Keratinocyte (primary cell): ENCODE results near the gene AOAH. TPM values are rescaled to one million over a fixed set of nuclear protein-coding genes. Genes with fewer than 3 reads are reported as not detected.

Experiments
- DNase-seq: peaks from one replicate; pipeline ENCODE4 v3.0.0-alpha.2; 2011; ENCODE audit warnings: low read depth, missing footprints, low spot score
- FAIRE-seq: peaks from 2 replicates; lab custom pipeline; 2011; peaks lifted over from hg19 to GRCh38; lab: Jason Lieb, UNC
- H2AFZ ChIP-seq: 2 replicates; pipeline ENCODE4 v1.6.0; 2012; ENCODE audit warnings: low read length, control low read depth, inconsistent platforms; ENCODE audit not compliant: control insufficient read depth
- H3K27ac ChIP-seq: 2 replicates; pipeline ENCODE4 v1.5.1; 2011; ENCODE audit warnings: low read length; ENCODE audit not compliant: control insufficient read depth, insufficient read depth
- H3K27me3 ChIP-seq: 3 replicates; pipeline ENCODE4 v1.6.0; 2011; ENCODE audit warnings: low read length; ENCODE audit not compliant: control insufficient read depth, insufficient read depth; ENCODE audit errors: extremely low read depth
- H3K36me3 ChIP-seq, 2 experiments: 2 replicates in 1 of 2; 3 replicates in 1 of 2; pipeline ENCODE4 v1.5.1; 2011; ENCODE audit warnings: low read length in 2 of 2, mild to moderate bottlenecking in 1 of 2; ENCODE audit not compliant: control insufficient read depth in 2 of 2, insufficient read depth in 2 of 2; ENCODE audit errors: extremely low read depth in 1 of 2
- H3K4me1 ChIP-seq: 3 replicates; pipeline ENCODE4 v1.5.1; 2011; ENCODE audit warnings: low read length; ENCODE audit not compliant: control insufficient read depth, insufficient read depth; ENCODE audit errors: extremely low read depth
- H3K4me2 ChIP-seq: 3 replicates; pipeline ENCODE4 v1.6.0; 2011; ENCODE audit warnings: low read depth, low read length; ENCODE audit not compliant: control insufficient read depth, insufficient read depth; ENCODE audit errors: extremely low read depth
- H3K4me3 ChIP-seq, 3 experiments: fragments of 200-600 bp in 1 of 3; sonication (generic) in 1 of 3; 2 replicates in 2 of 3; 3 replicates in 1 of 3; pipeline ENCODE4 v1.5.1; 2011 to 2016; ENCODE audit warnings: low read length in 3 of 3, mild to moderate bottlenecking in 3 of 3, control low read depth in 2 of 3, inconsistent platforms in 1 of 3, low read depth in 1 of 3, mixed read lengths in 1 of 3, mixed run types in 1 of 3, moderate library complexity in 1 of 3; ENCODE audit not compliant: control insufficient read depth in 2 of 3, insufficient read depth in 2 of 3; ENCODE audit errors: extremely low read depth in 1 of 3
- H3K79me2 ChIP-seq: 2 replicates; pipeline ENCODE4 v1.6.0; 2012; ENCODE audit warnings: low read length; ENCODE audit not compliant: control insufficient read depth, insufficient read depth
- H3K9ac ChIP-seq: 3 replicates; pipeline ENCODE4 v1.6.0; 2011; ENCODE audit warnings: low read length; ENCODE audit not compliant: control insufficient read depth, insufficient read depth; ENCODE audit errors: extremely low read depth
- H3K9me1 ChIP-seq: 3 replicates; pipeline ENCODE4 v1.6.0; 2011; ENCODE audit warnings: low read length; ENCODE audit not compliant: control insufficient read depth, insufficient read depth; ENCODE audit errors: extremely low read depth
- H3K9me3 ChIP-seq: 2 replicates; pipeline ENCODE4 v1.5.1; 2012; ENCODE audit warnings: low read depth, low read length; ENCODE audit not compliant: control insufficient read depth
- H4K20me1 ChIP-seq: 3 replicates; pipeline ENCODE4 v1.6.0; 2011; ENCODE audit warnings: low read length; ENCODE audit not compliant: control insufficient read depth, insufficient read depth; ENCODE audit errors: extremely low read depth
- EZH2 ChIP-seq: IDR thresholded peaks from one replicate; pipeline ENCODE4 v1.6.1; 2012; ENCODE audit warnings: inconsistent platforms, mild to moderate bottlenecking, low read length, moderate library complexity
- dilution Hi-C: fragments of 300-500 bp; cut with MboI; formaldehyde crosslinking; loops from one replicate; pipeline ENCODE4 v1.7.0; 2020; ENCODE audit warnings: low sequenced_read_pairs; ENCODE audit not compliant: extremely low pct_ligation_motif_present
- polyA plus RNA-seq, 5 experiments: library from polyadenylated mRNA; depleted of rRNA in 3 of 5; stranded (reverse) in 3 of 5; stranded (forward) in 1 of 5; unstranded in 1 of 5; fragments of >200 nt; gene quantifications; 1 replicate in 1 of 5; 2 replicates in 3 of 5; 3 replicates in 1 of 5; pipeline versions ENCODE4 v1.2.1 to v1.2.3, GENCODE V29; 2011 to 2012; ENCODE audit warnings: missing spikeins in 2 of 5, low read depth in 1 of 5, low replicate concordance in 1 of 5
- TF ChIP-seq, protein P1 (sequence below), 3 experiments: IDR thresholded peaks in 1 of 3; conservative IDR thresholded peaks in 1 of 3; optimal IDR thresholded peaks in 1 of 3; 2 replicates in 2 of 3; 3 replicates in 1 of 3; pipeline versions ENCODE3 to v1.5.1; 2011; ENCODE audit warnings: low read length in 3 of 3, mild to moderate bottlenecking in 3 of 3, moderate library complexity in 2 of 3, control low read depth in 1 of 3, inconsistent platforms in 1 of 3; ENCODE audit not compliant: insufficient read depth in 2 of 3; ENCODE audit errors: extremely low read depth in 1 of 3

Gene AOAH
- polyA plus RNA-seq, 1 donor (not counting 4 experiments of a cell fraction or from before 2014, with no cell fraction given) = 0.43 TPM

- Histone ChIP-seq H4K20me1 (no peaks in the 10 kb centered on the region), H3K36me3 (no peaks in the 10 kb centered on the region), H2AFZ (no peak overlapping the region), H3K9ac (no peak overlapping the region), H3K9me3 (no peaks in the 10 kb centered on the region), H3K4me1 (no peaks in the 10 kb centered on the region), H3K4me3 (no peak overlapping the region), H3K27ac (no peak overlapping the region), H3K79me2 (no peaks in the 10 kb centered on the region), H3K4me2 (no peak overlapping the region), H3K9me1 (no peaks in the 10 kb centered on the region), H3K27me3 (no peaks in the 10 kb centered on the region)
- dilution Hi-C loops = no loop called here
- FAIRE-seq (no peak), DNase-seq (no peak)
- TF ChIP-seq, protein P1, sequence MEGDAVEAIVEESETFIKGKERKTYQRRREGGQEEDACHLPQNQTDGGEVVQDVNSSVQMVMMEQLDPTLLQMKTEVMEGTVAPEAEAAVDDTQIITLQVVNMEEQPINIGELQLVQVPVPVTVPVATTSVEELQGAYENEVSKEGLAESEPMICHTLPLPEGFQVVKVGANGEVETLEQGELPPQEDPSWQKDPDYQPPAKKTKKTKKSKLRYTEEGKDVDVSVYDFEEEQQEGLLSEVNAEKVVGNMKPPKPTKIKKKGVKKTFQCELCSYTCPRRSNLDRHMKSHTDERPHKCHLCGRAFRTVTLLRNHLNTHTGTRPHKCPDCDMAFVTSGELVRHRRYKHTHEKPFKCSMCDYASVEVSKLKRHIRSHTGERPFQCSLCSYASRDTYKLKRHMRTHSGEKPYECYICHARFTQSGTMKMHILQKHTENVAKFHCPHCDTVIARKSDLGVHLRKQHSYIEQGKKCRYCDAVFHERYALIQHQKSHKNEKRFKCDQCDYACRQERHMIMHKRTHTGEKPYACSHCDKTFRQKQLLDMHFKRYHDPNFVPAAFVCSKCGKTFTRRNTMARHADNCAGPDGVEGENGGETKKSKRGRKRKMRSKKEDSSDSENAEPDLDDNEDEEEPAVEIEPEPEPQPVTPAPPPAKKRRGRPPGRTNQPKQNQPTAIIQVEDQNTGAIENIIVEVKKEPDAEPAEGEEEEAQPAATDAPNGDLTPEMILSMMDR (optimal IDR thresholded peaks at IDR 0.05 in 1 of 3, IDR thresholded peaks at IDR 0.05 in 1 of 3, conservative IDR thresholded peaks at IDR 0.05 in 1 of 3; ENCODE audit: extremely low read depth in 1 of 3, insufficient read depth in 2 of 3, low read length in 3 of 3) = no peak
- no peak for TF ChIP-seq EZH2
These were observed 12.3 kb downstream of the AOAH start for GRCh38 chr7:36712015-36712414.

- no peaks in the 10 kb centered on the region for H3K36me3 ChIP-seq
- H2AFZ ChIP-seq = no peak overlapping the region
- DNase-seq = no peak
- H3K4me1 ChIP-seq = no peaks in the 10 kb centered on the region
- no peak overlapping the region for H3K4me3 ChIP-seq
- no peak for FAIRE-seq
- H3K9me1 ChIP-seq = no peaks in the 10 kb centered on the region
- H3K79me2 ChIP-seq = no peaks in the 10 kb centered on the region
- H3K9ac ChIP-seq = no peak overlapping the region
- H3K27ac ChIP-seq = no peak overlapping the region
- no peak overlapping the region for H3K4me2 ChIP-seq
- dilution Hi-C loops = no loop called here
- TF ChIP-seq EZH2 = no peak
- TF ChIP-seq, protein P1 (optimal IDR thresholded peaks at IDR 0.05 in 1 of 3, IDR thresholded peaks at IDR 0.05 in 1 of 3, conservative IDR thresholded peaks at IDR 0.05 in 1 of 3; ENCODE audit: extremely low read depth in 1 of 3, insufficient read depth in 2 of 3, low read length in 3 of 3) = no peak
- no peaks in the 10 kb centered on the region for H3K27me3 ChIP-seq
- H3K9me3 ChIP-seq = no peaks in the 10 kb centered on the region
- H4K20me1 ChIP-seq = no peaks in the 10 kb centered on the region
These were observed 13.0 kb downstream of the AOAH start for GRCh38 chr7:36711256-36711655.
